NCI-H526 treated with DMSO at 0.1 percent for 48 hours (cell line): Measurements from ENCODE around the gene MT1HL1.
"Not testable (repeated sequence)": the region's sequence is repeated elsewhere in the genome, so short reads cannot be mapped to it uniquely, and the experiment has no call there.

Experiments used
- DNase-seq: peaks from one replicate; lab custom pipeline; 2025; lab: John Stamatoyannopoulos, UW

The MT1HL1 gene

DNA sequence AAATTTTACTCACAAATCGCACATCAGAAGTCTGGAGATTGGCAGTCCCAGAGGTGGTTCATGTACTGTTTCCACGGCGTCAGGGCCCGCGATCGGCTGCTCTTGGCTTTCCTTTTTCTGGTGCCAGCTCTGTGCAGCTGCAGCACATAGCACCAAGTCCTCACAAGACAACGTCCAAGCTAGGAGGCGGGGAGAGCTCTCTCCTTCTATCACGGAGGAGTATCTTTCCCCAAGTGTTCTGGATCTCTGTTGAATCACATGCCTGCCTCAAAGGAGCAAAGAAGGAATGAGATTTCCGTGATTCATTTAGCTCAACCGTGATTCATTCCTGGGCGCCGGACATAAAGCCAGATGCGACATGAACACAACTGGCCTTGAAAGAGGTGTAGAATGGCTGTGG is 25.5 kb downstream of the MT1HL1 start:
- DNase-seq = no peak

DNA sequence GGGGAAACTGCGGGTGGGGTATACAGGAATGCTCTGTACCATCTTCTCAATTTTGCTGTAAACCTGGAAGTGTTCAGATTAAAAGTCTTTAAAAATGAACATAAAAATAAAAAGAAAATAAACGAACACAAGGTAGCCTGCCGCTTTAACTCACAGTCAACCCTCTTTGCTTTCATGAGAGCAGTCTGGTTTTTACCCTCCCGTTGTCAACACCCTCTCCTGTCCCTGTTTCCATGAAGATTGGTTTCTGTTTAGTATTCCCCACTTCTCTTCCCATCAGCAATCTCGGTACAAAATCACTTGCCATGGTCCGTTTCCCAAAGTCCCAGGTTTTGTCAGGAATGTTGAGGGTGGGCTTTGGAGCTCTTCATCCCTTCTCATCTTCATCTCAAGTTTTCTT is 28.8 kb downstream of the MT1HL1 start:
- DNase-seq = no peak

DNA sequence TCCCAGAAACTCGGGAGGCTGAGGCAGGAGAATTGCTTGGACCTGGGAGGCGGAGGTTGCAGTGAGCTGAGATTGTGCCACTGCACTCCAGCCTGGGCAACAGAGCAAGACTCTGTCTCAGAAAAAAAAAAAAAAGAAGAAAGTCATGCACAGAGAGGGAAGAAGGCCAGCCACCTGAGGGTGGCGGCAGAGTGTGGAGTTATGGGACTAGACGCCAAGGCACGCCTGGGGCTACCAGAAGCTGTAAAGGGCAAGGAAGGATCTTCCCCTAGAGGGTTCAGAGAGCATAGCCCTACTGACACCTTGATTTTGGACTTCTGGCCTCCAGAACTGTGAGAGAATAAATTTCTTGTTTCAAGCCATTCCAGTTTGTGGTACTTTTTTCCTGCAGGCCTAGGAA is 30.2 kb downstream of the MT1HL1 start:
- not testable (repeated sequence) for DNase-seq

GRCh38 chr1:236966636-236967035 is 37.6 kb downstream of the MT1HL1 start:
- no peak for DNase-seq

DNA sequence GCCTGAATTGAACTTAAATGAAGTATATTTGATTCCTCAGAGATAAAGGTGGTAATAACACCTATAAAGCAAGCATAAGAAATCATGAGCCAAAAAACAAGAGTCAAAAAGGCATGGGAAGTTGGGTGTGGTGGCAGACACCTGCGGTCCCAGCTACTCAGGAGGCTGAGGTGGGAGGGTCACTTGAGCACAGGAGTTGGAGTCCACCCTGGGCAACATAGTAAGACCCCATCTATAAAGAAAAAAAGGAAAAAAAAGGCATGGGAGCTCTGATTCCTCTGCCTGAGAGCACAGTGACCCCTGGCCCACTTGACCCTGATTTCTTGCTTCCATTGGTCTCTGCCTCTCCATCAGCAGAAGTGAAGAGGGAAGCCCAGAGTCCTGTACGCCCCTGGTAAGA is 40.3 kb downstream of the MT1HL1 start:
- no peak for DNase-seq

DNA sequence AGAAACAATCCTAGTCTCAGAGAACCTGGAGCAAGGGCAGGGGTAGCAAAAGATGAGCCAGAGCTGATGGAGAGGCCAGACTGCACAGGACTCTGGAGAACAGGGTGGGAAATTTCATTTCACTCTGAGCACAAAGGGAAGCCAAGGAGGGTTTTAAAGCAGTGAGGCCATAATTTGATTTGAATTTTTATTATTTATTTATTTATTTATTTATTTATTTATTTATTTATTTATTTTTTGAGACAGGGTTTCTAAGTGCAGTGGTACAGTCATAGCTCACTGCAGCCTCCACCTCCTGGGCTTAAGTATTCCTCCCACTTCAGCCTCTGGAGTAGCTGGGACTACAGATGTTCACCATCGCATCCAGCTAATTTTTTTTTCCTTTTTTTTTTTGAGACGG is 45.1 kb downstream of the MT1HL1 start:
- no peak for DNase-seq

DNA sequence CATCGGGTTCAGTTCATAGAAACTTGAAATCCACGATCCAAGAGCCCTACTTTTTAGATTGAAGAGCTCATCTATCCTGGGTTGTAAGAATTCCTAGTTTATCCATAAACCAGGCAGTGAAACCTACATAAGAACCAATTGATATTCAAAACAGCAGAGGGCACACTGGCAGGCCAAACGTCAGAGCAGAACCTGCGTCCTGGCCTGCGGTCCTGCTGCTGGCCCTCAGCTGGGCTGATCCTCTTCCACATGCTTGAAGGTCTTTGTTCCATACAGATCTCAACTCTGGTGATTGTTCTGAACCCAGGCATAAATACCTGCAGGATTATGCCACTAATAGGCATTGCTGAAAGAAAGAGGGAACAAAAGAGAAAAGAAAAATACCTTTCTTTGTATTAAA is 47.0 kb downstream of the MT1HL1 start:
- DNase-seq = no peak
